GM18951 (cell line): ENCODE results near the gene MTMR6.
"Not testable (repeated sequence)": the region's sequence is repeated elsewhere in the genome, so short reads cannot be mapped to it uniquely, and the experiment has no call there.

Experiments
- POLR2A ChIP-seq: IDR thresholded peaks from 4 replicates; pipeline ENCODE4 v1.6.1; 2011; ENCODE audit warnings: mild to moderate bottlenecking; ENCODE audit not compliant: insufficient read length, insufficient read depth; ENCODE audit errors: extremely low read depth
- in situ Hi-C: fragments of 300-500 bp; cut with MboI; formaldehyde crosslinking; loops from one replicate; pipeline ENCODE4 v1.12.0; 2022; ENCODE audit warnings: low sequenced_read_pairs, mixed read lengths, inconsistent platforms; ENCODE audit not compliant: unreplicated experiment

Gene MTMR6

DNA sequence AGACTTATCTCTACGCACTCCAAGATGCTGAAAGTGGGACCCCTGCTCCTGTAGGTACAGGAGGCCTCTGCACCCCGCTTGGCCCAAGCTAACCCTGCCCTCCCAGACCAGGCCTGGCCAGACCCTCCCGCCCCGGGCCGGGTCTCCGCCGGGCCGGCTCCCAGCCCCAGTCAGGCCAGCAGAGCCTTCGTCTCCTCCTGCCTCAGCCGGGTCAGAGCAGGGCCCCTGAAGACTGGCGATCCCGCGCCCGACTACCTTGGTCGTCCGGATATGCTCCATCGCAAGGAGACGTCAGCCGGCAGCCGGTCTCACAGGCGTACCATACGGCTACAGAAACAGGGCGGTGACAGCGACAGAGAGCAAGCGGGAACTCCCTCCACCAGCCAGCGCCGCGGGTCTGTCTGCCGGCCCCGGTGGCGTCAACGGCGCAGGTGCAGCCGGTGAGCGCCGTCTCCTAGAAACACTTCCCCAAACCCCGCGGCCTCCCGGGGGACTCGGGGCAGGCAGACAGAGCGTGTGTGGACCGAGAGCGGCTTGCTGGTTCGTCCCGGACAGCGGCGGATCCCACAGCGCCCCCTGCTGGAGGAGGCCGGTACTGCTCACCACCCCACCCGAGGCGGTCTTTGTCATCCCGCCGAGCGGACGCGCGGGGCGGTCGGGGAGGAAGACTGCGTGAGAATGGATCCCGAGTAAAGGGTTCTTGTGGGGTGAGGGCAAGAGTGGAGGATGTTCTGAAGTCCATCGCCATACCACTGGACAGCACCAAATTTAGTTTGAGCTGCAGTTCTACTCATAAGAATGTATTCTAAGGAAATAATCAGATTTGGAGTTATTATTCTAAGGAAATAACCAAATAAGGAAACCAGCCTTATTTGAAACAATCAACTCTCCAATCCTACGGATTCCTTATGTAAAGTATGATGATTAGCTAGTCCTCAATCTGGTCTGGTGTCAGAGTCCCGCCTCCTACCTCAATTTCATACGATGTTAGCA lies at the start of gene MTMR6:
Gene MTMR6, minus strand, starts transcription at position 520 of the 993 bp plus-strand sequence. Its CDS starts 241 bp downstream, at position 279.
- TF ChIP-seq POLR2A, result peak; percentile 77
- in situ Hi-C loops, result no loop called here

GRCh38 chr13:25335856-25336255 lies 48.6 kb upstream of the MTMR6 start:
- in situ Hi-C loops, result no loop called here
- no peak for TF ChIP-seq POLR2A

DNA sequence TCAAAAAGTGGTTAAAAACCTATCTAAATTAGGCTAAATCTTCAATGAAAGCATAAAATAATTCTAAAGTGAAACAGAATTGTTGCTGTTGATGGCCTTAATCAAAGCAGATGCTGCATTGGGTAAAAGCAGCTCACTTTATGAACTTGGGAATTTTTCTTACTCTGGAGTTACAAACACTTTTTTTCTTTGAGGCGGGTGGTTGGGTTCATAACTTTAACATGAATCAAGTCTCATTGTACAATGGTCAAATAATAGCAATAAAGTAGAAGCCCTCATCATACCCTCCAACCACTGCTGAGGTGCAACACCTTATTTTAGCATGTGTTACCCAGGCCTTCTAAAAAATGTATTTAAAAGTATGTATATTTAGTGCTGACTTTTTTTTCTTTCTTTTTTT lies 43.3 kb upstream of the MTMR6 start:
- in situ Hi-C loops, result no loop called here
- no peak for TF ChIP-seq POLR2A

GRCh38 chr13:25329706-25330105 lies 42.4 kb upstream of the MTMR6 start:
- TF ChIP-seq POLR2A, result no peak
- in situ Hi-C loops, result no loop called here

DNA sequence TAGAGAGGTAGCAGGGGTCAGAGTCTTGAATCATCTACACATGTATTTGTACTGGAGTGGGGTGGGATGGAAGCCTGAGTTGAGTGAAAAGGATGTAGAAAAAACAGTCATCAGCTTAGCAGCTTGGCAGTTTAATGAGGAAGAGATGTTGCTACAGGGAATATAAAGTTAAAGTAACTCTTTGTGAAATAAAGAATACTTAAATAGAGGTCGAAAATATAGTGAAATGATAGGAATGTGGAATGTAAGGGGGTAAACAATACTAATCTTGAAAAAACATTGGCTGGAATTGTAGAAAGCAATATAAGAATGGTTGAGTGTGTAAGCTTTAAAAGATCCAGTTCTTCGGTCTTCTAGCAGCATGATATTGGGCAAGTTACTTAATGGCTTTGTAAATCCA lies 36.8 kb upstream of the MTMR6 start:
- TF ChIP-seq POLR2A, result no peak
- in situ Hi-C loops, result no loop called here

DNA sequence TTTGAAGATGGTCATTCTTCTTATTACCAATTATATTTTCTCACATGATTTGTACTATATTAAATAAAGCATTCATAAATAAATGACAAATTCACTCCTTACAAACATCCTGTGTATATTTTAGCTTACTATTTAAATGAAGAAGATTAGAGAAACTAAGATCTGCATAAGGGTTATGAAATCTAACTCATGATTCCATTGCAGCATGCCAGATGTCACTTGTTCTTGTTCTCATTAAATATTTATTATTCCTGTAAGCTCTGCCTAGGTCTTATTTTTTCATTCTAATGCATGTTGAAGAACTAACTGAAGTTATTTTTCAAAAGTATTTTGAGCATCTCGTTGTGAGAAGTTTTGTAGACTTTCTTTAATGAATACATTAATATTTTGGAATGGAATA lies 32.5 kb upstream of the MTMR6 start:
- no peak for TF ChIP-seq POLR2A
- in situ Hi-C loops, result no loop called here

DNA sequence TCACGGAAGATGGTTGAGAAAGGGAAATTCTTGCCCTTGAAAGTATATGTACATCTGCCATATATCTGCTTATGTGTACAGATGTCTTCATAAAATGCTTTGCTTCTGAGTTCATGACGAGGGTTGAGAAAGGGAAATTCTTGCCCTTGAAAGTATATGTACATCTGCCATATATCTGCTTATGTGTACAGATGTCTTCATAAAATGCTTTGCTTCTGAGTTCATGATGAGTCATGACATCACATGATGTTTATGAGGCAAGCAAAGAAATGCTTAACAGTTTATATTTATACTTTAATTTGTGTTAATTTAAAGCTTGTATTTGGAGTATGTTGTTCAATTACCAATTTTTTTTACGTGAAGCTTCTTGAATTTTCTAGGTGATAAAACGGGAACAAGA lies 31.7 kb upstream of the MTMR6 start:
- in situ Hi-C loops, result not testable (repeated sequence)

DNA sequence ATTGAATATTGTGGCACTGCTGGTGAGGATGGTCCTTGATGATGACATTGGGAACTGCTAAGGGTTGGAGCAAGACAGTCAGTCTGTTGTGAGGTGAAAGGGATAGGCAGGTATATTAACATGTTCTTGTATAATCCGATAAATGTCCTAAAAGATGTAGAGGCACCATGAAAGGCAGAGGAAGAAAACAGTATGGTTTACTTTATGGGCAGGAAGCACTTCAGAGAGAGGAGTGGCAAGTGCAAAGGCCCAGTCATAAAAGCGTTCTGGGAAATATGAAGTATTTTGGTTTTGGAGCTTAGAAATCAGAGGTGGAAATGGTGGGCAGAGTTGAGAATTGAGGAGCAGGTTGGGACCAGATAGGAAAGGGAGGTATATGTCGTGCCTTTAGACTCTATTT lies 23.6 kb upstream of the MTMR6 start:
- TF ChIP-seq POLR2A, result no peak
- in situ Hi-C loops, result no loop called here

- TF ChIP-seq POLR2A, result no peak
- in situ Hi-C loops, result no loop called here
Measured at GRCh38 chr13:25306671-25307464, 19.6 kb upstream of the MTMR6 start.

DNA sequence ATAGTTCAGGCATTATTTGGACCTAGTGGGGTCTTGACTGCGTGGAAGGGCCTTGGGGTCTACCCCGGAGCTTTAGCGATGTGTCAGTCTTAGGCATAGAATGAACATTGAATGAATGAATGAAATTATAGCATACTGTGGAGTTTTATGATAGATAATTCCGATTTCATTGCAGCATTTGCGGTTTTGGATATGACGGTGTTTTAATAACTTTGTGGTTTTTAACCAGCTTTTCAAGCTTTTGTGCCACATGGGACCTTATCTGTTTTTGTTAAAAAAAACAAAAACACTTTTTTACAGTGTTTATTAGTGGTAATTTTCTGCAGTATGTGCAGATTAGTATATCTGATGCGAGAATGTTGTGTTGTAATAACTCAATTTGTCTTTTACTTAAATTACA lies 14.8 kb upstream of the MTMR6 start:
- TF ChIP-seq POLR2A, result no peak
- in situ Hi-C loops, result no loop called here

DNA sequence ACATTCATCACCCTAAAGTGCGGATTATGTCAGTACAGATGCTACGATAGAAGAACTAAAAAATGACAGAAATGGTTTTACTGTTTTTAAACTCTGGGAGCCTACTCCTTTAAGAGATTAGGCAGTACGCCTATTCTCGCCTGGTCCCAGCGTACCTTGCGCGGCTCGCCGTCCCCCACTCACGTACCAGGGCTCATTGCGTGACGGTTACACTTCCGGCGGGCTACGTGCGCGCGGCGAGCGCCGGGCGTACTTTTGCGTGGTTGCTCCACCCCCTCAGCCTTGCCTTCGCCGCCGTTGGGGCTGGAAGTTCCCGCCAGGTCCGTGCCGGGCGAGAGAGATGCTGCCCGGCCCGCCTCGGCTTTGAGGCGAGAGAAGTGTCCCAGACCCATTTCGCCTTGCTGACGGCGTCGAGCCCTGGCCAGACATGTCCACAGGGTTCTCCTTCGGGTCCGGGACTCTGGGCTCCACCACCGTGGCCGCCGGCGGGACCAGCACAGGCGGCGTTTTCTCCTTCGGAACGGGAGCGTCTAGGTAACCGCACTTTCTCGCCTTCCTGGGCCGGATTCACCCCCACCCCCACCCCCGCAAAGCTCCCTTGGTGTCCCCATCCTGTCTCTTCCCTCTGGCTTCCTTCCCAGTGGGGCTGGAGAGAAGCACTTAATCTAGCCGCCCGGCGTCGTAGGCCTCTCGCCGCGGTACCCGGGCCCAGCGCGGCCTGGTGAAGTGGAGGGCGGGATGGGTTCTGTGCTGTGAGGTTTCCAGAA lies 14.2 kb upstream of the MTMR6 start, which contains the start of gene NUP58:
Gene NUP58, plus strand, starts transcription at position 279 of the 767 bp plus-strand sequence. Its CDS starts 149 bp downstream, at position 428.
- in situ Hi-C loops, result no loop called here
- peak; percentile 93 for TF ChIP-seq POLR2A

- TF ChIP-seq POLR2A, result no peak
- in situ Hi-C loops, result no loop called here
Measured at GRCh38 chr13:25300861-25301346, 13.6 kb upstream of the MTMR6 start.

- in situ Hi-C loops, result no loop called here
- TF ChIP-seq POLR2A, result no peak
Measured at GRCh38 chr13:25295701-25296100, 8.4 kb upstream of the MTMR6 start.
